ENCODE measurements around the gene TBX5.

Gene TBX5

DNA sequence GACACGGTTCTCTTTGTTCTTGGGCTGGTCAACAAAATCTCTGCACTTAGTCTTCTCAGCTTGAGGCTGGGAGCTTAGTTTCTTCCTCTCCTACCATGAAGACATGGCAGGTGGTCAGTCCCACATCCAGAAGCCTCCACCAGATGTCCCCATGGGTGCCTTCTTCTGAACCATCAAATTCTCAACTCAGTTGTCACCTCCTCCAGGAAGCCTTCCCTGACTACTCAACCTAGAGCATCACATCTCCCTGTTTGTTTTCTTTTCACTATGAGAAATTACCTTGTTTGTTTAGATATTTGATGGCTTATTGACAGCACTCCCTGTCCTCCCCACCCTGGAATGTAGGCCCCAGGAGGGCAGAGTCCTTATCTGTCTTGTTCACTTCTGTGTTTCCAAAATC, 84.4 kb downstream of the TBX5 start:
- no peak for DNase-seq (ENCODE audit: low read depth in 1 of 2, low spot score in 1 of 2)

GRCh38 chr12:114320968-114321367, 85.0 kb downstream of the TBX5 start:
- no peak for DNase-seq (ENCODE audit: low read depth in 1 of 2, low spot score in 1 of 2)

- DNase-seq (ENCODE audit: low read depth in 1 of 2, low spot score in 1 of 2): no peak
Observed at GRCh38 chr12:114320101-114320500, 85.8 kb downstream of the TBX5 start.

- DNase-seq (ENCODE audit: low read depth in 1 of 2, low spot score in 1 of 2): no peak
Observed at GRCh38 chr12:114319422-114319821, 86.5 kb downstream of the TBX5 start.

DNA sequence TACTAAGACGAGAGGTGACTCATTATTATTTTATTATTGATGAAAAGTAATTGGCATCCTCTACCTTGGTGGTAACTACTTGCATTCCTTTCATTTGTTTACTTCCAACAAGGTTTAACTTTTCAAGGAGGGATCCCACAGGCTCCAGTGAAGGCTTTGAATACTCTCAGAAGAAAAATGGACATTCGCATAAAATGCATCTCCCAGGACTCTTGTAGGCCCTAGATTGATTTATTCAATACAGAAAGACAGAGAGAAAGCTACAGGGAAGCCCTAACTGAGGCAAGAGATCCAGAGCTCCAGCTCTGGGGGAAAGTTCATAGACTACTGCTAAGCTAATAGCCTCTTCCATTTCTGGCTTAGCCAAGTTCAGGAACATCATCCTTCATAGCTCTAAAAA, 87.0 kb downstream of the TBX5 start:
- no peak for DNase-seq (ENCODE audit: low read depth in 1 of 2, low spot score in 1 of 2)

DNA sequence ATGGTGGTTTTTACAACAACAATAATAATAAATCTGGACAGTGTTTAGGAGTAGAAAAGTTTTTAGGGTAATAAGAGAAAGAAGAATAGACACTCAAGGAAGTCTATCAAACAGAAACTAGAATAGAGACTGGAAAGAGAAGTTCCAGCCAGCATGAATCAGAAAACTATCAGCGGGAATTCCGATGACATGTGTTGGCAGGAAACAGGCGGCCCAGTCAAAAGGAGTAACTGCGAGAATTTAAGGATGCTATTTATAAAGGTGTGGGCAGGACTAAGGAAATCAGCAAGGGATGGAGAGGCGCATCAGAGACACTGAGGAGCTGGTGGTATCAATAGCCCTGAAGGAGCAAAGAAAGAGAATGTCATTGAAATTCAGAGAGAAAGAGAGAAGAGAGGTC, 89.9 kb downstream of the TBX5 start:
- no peak for DNase-seq (ENCODE audit: low read depth in 1 of 2, low spot score in 1 of 2)

DNA sequence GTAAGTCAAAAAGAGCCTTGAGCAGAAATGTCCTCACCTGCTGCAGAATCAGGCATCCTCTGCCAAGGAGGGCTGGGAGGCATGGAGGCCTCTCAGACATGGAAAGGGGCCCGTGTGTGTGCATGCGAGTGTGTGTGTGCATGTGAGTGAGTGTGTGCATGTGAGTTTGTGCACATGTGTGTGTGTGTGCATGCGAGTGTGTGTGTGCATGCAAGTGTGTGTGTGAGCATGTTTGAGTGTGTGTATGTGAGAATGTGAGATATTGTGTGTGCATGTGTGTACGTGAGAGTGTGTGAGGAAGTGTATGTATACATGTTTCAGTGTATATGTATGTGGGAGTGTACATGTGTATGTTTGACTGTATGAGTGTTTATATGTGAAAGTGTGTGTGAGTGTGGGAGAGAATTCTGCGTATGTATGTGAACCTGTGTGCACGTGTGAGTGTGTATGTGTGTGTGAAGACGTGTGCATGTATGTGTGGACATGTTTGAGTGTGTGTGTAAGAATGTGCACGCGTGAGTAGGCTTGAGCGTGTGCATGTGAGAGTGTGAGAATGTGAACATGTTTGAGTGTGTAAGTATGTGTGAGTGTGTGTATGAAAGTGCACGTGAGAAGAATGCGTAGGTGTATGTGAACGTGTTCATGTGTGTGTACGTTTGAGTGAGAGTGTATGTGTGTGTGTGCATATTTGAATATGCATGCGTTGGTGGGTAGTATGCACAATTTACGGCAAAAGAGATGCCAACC, 90.8 kb downstream of the TBX5 start:
- DNase-seq (ENCODE audit: low read depth in 1 of 2, low spot score in 1 of 2): no peak

DNA sequence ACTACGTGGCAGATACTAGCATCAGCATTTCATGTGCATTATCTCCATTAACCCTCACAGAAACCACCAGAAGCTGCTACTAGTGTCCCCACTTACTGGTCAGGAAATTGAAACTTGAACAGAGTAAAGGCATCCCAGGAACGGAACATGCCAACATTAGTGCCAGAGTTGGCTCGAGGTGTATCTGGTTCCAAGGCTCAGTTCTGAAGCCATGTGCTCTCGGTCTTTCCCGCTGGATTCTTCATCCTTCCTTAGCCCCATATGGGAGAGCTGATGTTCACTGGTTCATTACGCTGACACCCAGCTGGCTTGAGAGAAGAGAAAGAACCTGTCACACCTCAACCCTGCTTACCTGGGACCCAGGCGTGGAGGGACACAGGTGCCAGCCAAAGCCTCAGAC, 91.5 kb downstream of the TBX5 start:
- no peak for DNase-seq (ENCODE audit: low read depth in 1 of 2, low spot score in 1 of 2)

DNA sequence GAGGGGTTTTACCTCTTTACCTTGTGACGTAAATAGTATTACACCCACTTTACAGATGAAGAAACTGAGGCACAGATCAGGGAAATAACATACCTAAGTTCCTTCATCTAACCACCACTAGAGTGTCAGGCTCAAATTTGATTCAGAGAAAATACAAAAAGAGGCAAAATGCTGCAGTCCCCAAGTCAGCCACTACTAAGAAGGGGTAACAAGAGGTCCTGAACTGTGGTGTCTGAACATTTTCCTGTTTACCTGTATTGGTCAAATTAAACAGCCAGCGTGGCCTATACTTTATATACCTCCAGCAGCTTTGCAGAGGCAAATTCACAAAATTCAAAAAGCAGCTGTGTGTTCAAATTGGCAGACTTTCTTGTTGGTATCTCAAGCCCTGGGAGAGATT, 92.0 kb downstream of the TBX5 start:
- DNase-seq (ENCODE audit: low read depth in 1 of 2, low spot score in 1 of 2): no peak

GRCh38 chr12:114311974-114312373, 94.0 kb downstream of the TBX5 start:
- DNase-seq (ENCODE audit: low read depth in 1 of 2, low spot score in 1 of 2): no peak

DNA sequence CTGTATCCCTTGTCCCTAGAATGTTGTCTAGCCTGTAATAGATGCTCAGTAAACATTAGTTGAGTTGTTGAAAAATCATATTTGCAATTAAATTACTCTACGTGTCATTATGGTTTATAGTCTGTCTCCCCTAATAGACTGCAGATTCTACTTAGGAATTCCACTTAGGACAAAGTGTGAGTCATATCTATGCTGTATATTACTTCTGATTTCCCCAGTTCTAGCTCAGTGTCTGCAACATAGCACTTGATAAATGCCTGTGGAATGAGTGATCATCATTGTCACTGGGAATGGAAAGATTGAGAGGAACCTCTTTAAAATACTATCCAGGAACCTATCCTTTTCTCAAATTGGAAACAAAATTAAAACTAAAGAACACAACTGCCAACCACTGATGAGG, 99.3 kb downstream of the TBX5 start:
- no peak for DNase-seq (ENCODE audit: low read depth in 1 of 2, low spot score in 1 of 2)

DNA sequence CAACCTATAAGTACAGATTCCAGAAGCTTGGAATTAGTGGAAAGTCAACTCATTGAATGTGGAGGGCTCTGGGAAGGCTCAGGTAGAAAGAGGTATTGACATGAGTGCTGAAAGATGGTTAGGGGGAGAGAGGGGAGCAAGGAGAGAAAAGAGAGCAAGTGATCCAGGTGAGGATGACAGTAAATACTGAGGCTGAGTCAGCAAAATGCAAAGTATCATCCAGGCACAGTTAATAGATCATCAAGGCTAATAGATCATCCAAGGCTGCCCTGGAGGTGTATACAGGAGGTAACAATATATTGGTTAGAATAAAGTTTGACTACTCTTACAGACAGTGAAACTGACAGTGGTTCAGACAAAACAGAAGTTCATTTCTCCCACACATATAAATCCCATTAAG, 100.5 kb downstream of the TBX5 start:
- no peak for DNase-seq (ENCODE audit: low read depth in 1 of 2, low spot score in 1 of 2)

Measured in activated CD4-positive, alpha-beta T cell treated with anti-CD3 and anti-CD28 coated beads, Interleukin-2, amount 50 U/mL, for 24 hours (primary cell).